A204.1 (cell line): ENCODE data around the gene VPS72.

Source experiments
- FAIRE-seq: peaks from 2 replicates; lab custom pipeline; 2012; peaks lifted over from hg19 to GRCh38; lab: Jason Lieb, UNC

The VPS72 gene

GRCh38 chr1:151187205-151187604 is 2.8 kb downstream of the VPS72 start:
- FAIRE-seq: no peak

DNA sequence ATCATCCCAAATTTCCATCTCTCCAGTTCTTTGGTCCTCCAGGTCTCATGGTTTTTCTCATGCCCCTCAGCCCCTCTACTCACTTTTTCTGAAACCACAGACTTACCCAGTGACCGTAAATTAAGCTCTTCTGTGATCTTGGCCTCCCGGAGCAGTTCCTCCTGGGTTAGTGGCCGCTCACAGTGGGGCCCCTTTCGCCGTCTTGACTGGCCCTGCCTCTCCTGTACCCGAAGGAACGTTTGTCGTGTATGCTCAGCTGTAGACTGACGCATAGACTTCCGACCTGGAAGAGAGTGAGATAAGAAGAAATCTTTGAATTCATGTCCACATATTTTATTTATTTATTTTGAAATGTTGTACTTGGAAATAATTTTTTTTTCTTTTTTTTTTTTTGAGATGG is 5.8 kb downstream of the VPS72 start:
- no peak for FAIRE-seq

GRCh38 chr1:151176514-151177045 is 13.4 kb downstream of the VPS72 start:
- FAIRE-seq: no peak

GRCh38 chr1:151175863-151176262 is 14.1 kb downstream of the VPS72 start, which contains the start of gene TMOD4:
Gene TMOD4 (minus strand): TSS chr1:151175981. CDS start chr1:151174875, 1,106 bp downstream.
- FAIRE-seq: no peak

- no peak for FAIRE-seq
Measured at GRCh38 chr1:151175041-151175741, 14.8 kb downstream of the VPS72 start.

- no peak for FAIRE-seq
Measured at GRCh38 chr1:151171190-151171589, 18.8 kb downstream of the VPS72 start.

GRCh38 chr1:151167116-151167515 is 22.9 kb downstream of the VPS72 start:
- FAIRE-seq: no peak

DNA sequence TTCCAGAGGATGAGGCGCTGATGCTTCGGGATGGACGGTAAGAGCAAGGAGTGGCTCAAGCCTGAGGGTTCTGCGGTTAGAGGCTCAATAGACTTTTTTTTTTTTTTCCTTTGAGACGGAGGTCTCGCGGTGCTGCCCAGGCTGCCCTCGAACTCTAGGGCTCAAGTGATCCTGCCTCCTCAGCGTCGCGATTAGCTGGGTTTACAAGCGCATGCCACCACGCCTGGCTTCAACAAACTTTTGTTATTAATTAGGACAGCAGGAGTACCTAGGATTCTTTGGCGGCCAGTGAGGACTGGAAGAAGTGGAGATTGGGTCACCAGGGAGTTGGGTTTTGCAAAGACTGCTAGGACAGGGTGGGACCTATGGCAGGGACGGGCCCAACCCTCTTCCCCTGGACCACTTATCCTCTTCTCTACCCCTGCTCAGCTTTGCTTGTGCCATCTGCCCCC is 23.5 kb downstream of the VPS72 start:
- no peak for FAIRE-seq

GRCh38 chr1:151165738-151166504 is 24.1 kb downstream of the VPS72 start, which contains the start of the genes LYSMD1 and SCNM1:
Gene LYSMD1 (minus strand): TSS chr1:151165902. CDS start chr1:151165258, 644 bp downstream.
Gene SCNM1 (plus strand): TSS chr1:151166144. CDS start chr1:151166153, 9 bp downstream.
- peak; percentile 98 for FAIRE-seq

GRCh38 chr1:151165281-151165737 is 24.7 kb downstream of the VPS72 start:
- no peak for FAIRE-seq

- no peak for FAIRE-seq
Measured at GRCh38 chr1:151164732-151165280, 25.2 kb downstream of the VPS72 start.

DNA sequence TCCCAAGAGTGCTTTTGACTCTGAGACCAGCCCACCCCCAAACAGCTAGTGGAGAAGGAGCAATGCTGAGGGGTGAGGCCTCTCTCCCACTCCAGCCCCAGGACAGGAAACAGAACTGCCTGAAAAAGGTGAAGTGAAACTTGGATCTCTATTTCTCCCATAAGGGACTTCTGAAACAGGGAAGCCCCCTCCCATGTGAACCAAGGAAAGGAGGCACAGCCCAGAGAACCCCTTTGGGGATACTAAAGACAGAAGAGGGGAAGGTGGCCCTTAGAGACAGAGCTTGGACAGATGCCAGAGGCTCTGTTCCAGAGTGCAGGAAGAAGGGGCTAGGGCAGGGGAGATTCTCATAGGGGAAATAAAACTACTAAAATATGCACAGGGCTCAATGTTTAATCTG is 30.6 kb downstream of the VPS72 start:
- FAIRE-seq: no peak

- FAIRE-seq: no peak
Measured at GRCh38 chr1:151158751-151159251, 31.2 kb downstream of the VPS72 start.

DNA sequence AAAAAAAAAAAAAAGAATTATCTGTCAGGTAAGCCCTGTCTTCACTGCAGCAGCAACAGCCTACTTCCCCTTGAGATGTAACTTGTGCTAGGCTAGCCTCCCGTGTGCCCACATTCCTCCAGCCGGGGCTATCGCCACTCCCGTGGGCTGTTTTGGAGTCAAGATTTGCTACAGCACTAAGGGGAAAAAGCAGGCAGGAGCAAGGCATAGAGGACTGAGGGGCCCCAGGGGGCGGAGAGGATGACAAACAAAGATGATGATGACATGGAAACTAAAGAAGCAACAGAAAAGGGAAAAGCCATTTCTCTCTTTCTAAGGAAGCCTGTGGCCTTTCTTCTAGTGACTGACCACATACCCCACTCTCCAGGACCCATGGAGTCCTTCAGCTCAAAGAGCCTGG is 31.7 kb downstream of the VPS72 start:
- no peak for FAIRE-seq

GRCh38 chr1:151157067-151157531 is 32.9 kb downstream of the VPS72 start:
- FAIRE-seq: no peak

GRCh38 chr1:151156515-151156819 is 33.5 kb downstream of the VPS72 start, which contains the start of gene TNFAIP8L2:
Gene TNFAIP8L2 (plus strand): TSS chr1:151156649. CDS start chr1:151158698, 2,049 bp downstream.
- no peak for FAIRE-seq

DNA sequence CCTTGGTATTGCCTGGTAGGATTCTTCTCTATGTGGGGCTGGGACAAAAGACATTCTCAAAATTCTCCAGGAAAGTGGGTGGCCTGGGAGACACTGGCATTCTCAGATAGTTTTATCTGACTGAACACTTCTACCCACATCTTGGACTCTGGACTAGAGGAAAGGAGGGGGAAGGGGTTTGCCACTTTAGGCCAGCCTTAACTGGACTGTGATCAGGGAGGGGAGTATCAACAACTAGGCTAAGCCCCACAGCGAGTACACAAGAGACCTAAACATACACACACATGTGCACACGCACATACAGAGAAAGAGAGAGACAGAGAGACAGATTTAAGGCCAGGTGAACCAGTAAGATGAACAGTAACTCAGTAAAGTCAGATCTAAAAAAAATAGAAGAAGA is 42.3 kb downstream of the VPS72 start:
- no peak for FAIRE-seq

GRCh38 chr1:151147132-151147503 is 42.9 kb downstream of the VPS72 start:
- no peak for FAIRE-seq

DNA sequence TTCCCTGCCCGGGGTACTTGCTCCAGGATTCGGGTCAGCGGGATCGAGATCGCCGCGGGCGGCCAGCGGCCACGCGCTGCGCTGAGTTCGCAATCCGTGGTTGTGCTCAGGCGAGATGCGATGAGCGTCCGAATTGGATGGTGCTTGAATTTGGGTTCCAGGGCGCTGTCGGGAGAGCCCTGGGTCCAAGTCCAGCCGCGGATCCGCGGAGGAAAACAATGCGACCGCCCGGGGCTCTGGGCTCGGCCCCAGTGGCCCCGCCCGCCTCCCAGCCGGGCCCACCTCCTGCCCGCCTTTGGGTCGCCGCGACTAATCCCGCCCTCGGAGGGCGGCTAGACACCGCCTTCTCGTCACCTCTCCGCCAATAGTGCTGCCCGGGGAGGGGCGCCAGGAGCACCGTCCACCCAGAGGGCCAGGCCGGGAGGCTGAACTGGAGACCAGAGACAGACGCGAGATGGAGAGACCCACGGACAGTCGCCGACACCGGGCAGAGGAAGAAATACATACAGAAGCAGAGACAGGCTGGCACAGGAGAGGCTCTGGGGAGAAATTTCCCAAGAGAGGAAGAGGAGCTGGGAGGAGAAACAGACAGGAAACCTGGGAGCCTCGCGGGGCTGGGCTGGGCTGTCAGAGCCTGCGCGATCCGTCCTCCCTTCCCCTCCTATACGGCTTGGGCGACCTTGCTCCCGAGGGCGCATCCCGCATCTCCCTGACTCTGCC is 43.4 kb downstream of the VPS72 start, which contains the start of gene SEMA6C:
TSS of gene SEMA6C (minus strand) at position 220 of the 720 bp plus-strand sequence. CDS start 4,010 bp downstream, outside the sequence.
- FAIRE-seq: peak; percentile 52

DNA sequence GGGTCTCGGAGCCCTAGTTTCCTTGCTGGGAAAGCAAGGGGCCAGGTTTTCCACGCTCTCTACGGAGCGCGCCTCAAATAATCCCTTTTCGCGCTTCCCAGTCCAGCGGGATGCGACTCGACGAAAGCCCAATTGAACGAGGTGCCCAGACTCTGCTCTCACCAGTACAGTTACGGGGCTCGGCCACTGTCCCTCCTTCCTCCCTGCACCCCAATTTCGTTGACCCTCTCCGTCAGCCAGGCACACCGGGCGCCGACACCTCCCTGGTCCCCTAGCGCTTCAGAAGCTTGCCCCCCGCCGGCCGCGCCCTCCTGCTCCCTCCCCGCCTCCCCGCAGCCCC is 44.0 kb downstream of the VPS72 start:
- no peak for FAIRE-seq

GRCh38 chr1:151145304-151146071 is 44.5 kb downstream of the VPS72 start:
- FAIRE-seq: no peak
